HG03442 (cell line): ENCODE data around the gene ARHGDIA.

Source experiments
- ATAC-seq: cut with Tn5 transposase; IDR thresholded peaks from one replicate; pipeline ENCODE4 v1.9.1; 2021; ENCODE audit warnings: mild to moderate bottlenecking, moderate library complexity; ENCODE audit not compliant: unreplicated experiment

Gene ARHGDIA

GRCh38 chr17:81828656-81829055 is 42.5 kb downstream of the ARHGDIA start:
- ATAC-seq, result no peak

DNA sequence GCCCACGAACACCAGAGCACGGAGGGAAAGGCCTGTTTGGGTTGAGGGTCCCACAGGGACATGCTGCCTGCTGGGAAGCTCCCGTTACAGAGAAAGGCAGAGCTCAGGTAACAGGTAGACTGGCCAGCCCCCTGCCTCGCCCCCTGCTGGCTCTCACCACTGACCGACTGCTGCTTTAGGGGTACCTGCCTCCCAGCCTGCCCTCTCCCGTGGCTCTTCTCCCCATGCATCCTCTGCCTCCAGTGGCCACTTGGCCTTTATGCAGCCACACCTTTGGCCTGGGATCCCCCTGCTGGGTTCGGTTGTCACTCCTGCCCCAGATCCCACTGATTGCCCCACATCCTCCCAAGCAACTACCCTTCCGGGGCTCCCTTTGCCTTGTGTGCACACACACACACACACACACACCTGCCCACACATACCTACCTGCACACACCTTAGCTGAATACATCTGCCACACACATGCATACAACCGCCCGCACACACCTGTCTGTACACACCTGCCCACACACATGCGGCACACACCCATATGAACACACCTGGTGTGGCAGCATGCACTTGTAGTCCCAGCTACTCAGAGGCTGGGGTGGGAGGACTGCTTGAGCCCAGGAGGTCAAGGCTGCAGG is 45.2 kb downstream of the ARHGDIA start:
- no peak for ATAC-seq

GRCh38 chr17:81824595-81824994 is 46.5 kb downstream of the ARHGDIA start:
- no peak for ATAC-seq

DNA sequence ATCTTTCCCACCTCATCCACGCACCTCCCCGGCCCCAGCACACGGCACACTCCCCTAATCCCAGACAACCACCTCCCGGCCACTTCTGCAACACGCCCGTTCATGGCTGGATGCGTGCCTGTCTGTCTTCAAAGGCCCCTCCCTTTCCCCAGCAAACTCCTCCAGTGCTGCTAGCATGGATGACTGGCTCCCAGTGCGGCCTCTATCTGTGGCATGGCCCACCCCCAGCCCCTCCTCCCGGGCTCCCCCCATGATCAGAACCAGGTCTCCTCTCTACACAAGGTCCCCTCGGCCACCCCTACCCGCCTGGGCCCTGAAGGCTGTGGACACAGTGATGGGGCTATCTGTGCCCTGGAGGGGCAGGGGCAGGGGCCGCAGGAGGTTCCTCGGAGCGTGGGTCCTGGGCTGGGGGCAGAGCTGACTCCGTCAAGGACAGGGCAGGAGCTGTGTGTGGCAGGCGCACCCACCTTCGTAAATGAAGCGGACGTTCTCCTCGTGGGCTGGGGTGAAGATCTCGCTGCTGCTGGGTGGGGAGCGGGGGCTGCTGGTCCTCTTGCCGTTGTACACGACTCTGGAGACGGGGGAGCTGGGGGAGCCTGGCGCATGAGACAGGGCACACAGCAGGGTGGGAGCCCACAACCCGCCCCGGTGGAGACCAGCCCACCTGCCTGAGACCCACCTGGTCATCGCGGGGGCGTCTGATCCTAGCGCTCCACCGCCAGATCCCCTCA is 47.2 kb downstream of the ARHGDIA start:
- ATAC-seq, result no peak

GRCh38 chr17:81822996-81823819 is 47.9 kb downstream of the ARHGDIA start:
- no peak for ATAC-seq

DNA sequence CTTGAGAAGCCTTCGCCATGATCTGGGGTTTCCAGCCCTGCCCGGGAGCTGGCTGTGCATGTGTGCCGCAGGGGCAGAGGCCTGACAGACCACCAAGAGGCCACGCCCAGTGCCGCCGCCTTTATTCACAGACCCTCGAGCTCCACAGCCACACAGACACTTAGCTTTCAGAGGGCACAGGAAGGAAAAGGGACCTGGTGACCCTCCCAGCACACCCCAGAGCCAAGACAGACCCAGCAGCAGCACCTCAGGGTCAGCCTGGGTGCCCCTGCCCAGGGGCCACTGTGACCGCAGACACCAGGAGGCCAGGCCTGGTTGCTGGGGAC is 48.9 kb downstream of the ARHGDIA start:
- no peak for ATAC-seq

DNA sequence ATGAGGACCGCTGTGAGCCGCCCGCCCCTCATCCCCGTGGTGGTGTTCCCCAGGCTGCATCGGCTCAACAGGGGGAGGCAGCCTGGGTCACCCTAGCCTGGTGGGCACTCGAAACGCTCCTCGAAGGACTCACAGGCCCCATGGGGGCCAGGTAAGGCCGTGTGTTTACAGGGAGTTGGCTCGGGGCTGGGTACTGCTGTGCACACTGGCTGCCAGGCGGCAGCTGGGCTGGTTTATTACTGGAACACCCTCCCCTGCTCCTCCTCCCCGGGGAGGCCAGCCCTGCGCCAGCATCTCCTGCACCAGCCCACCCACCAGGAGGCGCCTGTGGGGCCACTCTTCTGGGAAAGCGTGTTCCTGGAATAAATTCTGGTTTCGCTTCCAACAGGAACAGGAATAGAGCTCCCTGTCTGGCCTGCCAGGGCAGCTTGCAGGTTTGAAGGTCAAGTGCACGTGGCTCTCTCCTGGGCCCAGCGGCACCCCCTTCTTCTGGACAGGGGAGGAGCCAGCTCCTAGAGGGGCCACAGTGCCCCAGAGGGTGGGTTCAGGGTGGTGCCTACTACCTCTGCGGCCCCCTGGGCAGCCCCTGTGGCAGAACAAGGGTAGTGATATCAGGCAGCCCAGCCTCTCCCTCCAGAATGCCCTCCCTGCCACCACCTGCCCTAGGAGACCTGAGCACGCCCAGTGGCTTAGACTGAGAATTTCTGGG is 49.4 kb downstream of the ARHGDIA start:
- ATAC-seq, result no peak

GRCh38 chr17:81821147-81821546 is 50.0 kb downstream of the ARHGDIA start:
- no peak for ATAC-seq

- no peak for ATAC-seq
Measured at GRCh38 chr17:81819708-81820107, 51.4 kb downstream of the ARHGDIA start.

DNA sequence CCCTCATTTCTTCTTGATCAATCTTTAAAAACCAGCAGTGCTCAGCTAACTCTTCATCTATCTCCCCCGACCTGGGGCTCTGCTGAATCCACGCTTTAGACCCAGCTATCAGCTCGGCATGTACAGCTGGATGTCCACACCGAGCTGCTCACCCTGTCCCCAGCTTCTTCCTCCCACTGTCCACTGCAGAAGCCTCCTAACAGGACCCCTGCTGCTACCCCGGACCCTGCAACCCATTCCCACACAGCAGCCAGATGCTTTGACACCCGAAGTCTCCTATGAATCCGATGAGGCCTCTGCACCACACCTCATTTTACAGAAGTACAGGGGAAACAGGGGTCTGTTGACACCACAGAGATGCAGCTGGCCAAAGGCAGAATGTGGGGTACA is 53.4 kb downstream of the ARHGDIA start:
- ATAC-seq, result no peak
